Activated CD4-positive, alpha-beta T cell treated with anti-CD3 and anti-CD28 coated beads, Interleukin-2, amount 10 ng/mL, durations not matched to agents 7 days and 5 days (primary cell): ENCODE measurements around the gene ZNF860. TPM values are rescaled to one million over a fixed set of nuclear protein-coding genes. Genes with fewer than 3 reads are reported as not detected.

Experiments
- CTCF ChIA-PET: fragments of 350-600 bp; sonication (Branson Sonifier 250); formaldehyde crosslinking; loops from one replicate; lab custom pipeline; 2021; ENCODE audit warnings: antibody characterized with exemption; lab: Charles Lee
- POLR2A ChIA-PET: fragments of 350-600 bp; sonication (Branson Sonifier 250); formaldehyde crosslinking; loops from one replicate; lab custom pipeline; 2021; ENCODE audit warnings: antibody characterized with exemption; lab: Charles Lee
- DNase-seq: peaks from one replicate; pipeline ENCODE4 v3.0.0-alpha.2; 2020
- H3K27ac Mint-ChIP-seq: one replicate; pipeline ENCODE4 v1.8.0; 2021; ENCODE audit warnings: mild to moderate bottlenecking, moderate library complexity, mixed read lengths
- H3K27me3 Mint-ChIP-seq: one replicate; pipeline ENCODE4 v1.8.0; 2021; ENCODE audit warnings: mixed read lengths
- H3K36me3 Mint-ChIP-seq: one replicate; pipeline ENCODE4 v1.8.0; 2021; ENCODE audit warnings: low read depth, mixed read lengths
- H3K4me1 Mint-ChIP-seq: one replicate; pipeline ENCODE4 v1.8.0; 2021; ENCODE audit warnings: mixed read lengths
- H3K4me3 Mint-ChIP-seq: one replicate; pipeline ENCODE4 v1.8.0; 2021; ENCODE audit warnings: mild to moderate bottlenecking, moderate library complexity, mixed read lengths
- H3K9me3 Mint-ChIP-seq: one replicate; pipeline ENCODE4 v1.8.0; 2021; ENCODE audit warnings: mixed read lengths
- total RNA-seq, 2 experiments: library from RNA; stranded (reverse); gene quantifications; one replicate each; pipeline ENCODE4 v1.2.3, GENCODE V29; 2021

The ZNF860 gene
- total RNA-seq: not detected

- peaks cover 15% of the 10 kb centered on the region for H3K4me1 Mint-ChIP-seq
- DNase-seq: peak; percentile 25
- ChIA-PET CTCF (no interaction called here), POLR2A (no interaction called here)
- no peaks in the 10 kb centered on the region for H3K9me3 Mint-ChIP-seq
- H3K4me3 Mint-ChIP-seq: peak within 1 kb of the TSS; percentile 77
- H3K27me3 Mint-ChIP-seq: peaks cover 49% of the 10 kb centered on the region
- H3K27ac Mint-ChIP-seq: peak within 1 kb of the TSS; percentile 9
- no peaks in the 10 kb centered on the region for H3K36me3 Mint-ChIP-seq
These were observed at the start of gene ZNF860, which contains the start of gene OSBPL10 for GRCh38 chr3:31981206-31982181. ZNF860 (plus strand) TSS chr3:31981750; CDS start chr3:31989080, 7,330 bp downstream. OSBPL10 (minus strand) TSS chr3:31981262; CDS start chr3:31981179, 83 bp downstream.

DNA sequence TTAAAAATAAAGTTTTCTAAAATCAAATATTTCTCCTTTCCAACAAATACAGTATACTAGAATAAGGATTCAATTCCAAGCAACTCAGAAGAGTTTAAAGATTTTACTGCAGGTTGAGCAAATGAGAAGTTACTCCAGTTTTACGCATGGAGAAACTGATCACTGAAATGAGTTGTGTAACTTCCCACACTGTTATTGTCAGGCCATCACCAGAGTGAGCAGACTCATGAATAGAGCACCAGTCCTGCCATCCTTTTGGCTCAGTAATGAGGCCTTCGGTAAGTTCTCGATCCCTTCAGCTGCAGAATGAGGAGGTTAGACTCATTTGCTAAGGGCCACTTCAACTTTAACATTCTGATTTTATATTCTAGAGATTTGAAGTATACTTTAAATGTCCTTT lies 48.6 kb upstream of the ZNF860 start:
- no peaks in the 10 kb centered on the region for H3K9me3 Mint-ChIP-seq
- H3K4me1 Mint-ChIP-seq: peaks cover 10% of the 10 kb centered on the region
- ChIA-PET POLR2A (no interaction called here), CTCF (no interaction called here)
- DNase-seq: no peak
- H3K36me3 Mint-ChIP-seq: no peaks in the 10 kb centered on the region
- H3K27me3 Mint-ChIP-seq: peaks cover 2% of the 10 kb centered on the region
- H3K27ac Mint-ChIP-seq: no peak overlapping the region
- no peak overlapping the region for H3K4me3 Mint-ChIP-seq

GRCh38 chr3:31934018-31934417 lies 47.5 kb upstream of the ZNF860 start:
- Mint-ChIP-seq H3K36me3 (no peaks in the 10 kb centered on the region), H3K4me3 (no peak overlapping the region), H3K4me1 (peaks cover 10% of the 10 kb centered on the region), H3K27me3 (peaks cover 2% of the 10 kb centered on the region), H3K27ac (no peak overlapping the region), H3K9me3 (no peaks in the 10 kb centered on the region)
- DNase-seq: peak; percentile 12
- CTCF ChIA-PET: interaction anchor here (0.9 to 1.4 kb wide), 2 partner anchors 11 to 17 kb away, joined by 3 to 4 read pairs; no protein-coding TSS in a partner anchor
- POLR2A ChIA-PET: no interaction called here

DNA sequence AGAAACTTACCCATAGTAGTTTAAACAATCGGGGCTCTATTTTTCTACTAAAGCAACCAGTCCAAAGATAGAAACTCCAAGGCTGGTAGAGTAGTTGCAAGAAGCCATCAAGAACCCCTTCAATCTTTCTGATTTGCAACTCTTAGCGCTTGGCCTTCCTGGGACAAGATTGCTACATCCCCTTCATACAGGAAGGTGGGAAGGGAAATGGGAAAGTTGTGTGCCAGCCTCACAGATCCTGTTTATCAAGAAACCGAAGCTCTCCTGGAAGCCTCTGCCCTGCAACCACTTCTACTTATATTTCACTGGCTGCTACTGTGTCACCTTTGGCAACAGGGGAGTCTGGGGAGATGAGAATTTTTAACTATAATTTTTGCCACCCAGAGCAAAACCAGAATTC lies 46.7 kb upstream of the ZNF860 start:
- H3K36me3 Mint-ChIP-seq: no peaks in the 10 kb centered on the region
- DNase-seq: no peak
- no peak overlapping the region for H3K4me3 Mint-ChIP-seq
- POLR2A ChIA-PET: no interaction called here
- H3K4me1 Mint-ChIP-seq: peaks cover 10% of the 10 kb centered on the region
- H3K27ac Mint-ChIP-seq: no peak overlapping the region
- no peaks in the 10 kb centered on the region for H3K9me3 Mint-ChIP-seq
- peaks cover 2% of the 10 kb centered on the region for H3K27me3 Mint-ChIP-seq
- CTCF ChIA-PET: interaction anchor here (0.9 to 1.4 kb wide), 2 partner anchors 12 to 16 kb away, joined by 3 to 4 read pairs; no protein-coding TSS in a partner anchor

DNA sequence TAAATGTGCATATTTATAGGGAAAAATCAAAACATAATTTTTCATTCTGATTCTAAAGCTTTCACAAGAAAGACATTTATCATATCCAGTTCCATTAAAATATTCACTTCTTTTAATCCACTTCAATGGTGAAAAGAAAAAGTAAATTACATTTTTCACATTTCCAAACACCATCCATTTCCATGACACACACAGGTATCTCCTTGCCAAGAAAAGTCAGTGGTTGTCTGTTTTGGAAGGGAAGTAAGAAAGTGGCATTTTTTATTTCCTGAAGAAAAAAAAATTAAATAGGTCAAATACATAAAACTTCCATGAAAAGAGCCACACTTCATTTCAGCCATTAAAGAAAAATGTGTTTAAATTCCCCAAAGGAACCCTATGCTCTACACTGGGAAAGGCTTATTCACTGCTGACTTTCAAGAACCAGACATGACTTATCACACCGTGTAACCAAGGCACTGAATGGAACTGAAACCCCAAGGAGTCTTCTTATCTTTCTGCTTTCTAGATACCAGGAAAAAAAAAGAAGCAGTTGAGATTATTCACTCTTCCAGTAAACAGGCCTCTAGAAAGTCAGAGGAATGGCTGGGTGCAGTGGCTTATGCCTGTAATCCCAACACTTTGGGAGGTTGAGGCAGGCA lies 45.0 kb upstream of the ZNF860 start:
- Mint-ChIP-seq H3K9me3 (no peaks in the 10 kb centered on the region), H3K4me1 (peaks cover 10% of the 10 kb centered on the region), H3K36me3 (no peaks in the 10 kb centered on the region), H3K27ac (no peak overlapping the region), H3K27me3 (peaks cover 2% of the 10 kb centered on the region), H3K4me3 (no peak overlapping the region)
- no peak for DNase-seq
- ChIA-PET CTCF (no interaction called here), POLR2A (no interaction called here)

DNA sequence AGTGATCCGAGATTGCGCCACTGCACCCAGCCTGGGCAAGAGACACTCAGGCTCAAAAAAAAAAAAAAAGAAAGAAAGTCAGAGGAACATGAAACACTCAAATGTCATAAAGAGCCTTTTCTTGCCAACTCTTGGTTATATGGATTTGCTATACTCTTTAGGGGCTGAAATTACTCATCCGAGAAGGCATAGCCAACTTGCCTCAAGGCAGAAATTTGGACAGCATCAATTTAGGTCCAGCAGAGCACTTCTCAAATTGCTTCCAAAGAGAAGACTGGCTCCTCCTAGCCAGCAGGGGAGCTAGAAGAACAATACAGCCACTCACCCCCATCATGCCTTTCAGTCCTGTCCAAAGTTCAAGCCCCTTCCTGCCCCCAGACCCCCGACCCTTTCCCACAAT lies 44.3 kb upstream of the ZNF860 start:
- H3K9me3 Mint-ChIP-seq: no peaks in the 10 kb centered on the region
- ChIA-PET POLR2A (no interaction called here), CTCF (no interaction called here)
- no peak overlapping the region for H3K4me3 Mint-ChIP-seq
- peaks cover 2% of the 10 kb centered on the region for H3K27me3 Mint-ChIP-seq
- H3K27ac Mint-ChIP-seq: no peak overlapping the region
- DNase-seq: no peak
- H3K4me1 Mint-ChIP-seq: peaks cover 10% of the 10 kb centered on the region
- H3K36me3 Mint-ChIP-seq: no peaks in the 10 kb centered on the region

- no peak for DNase-seq
- no peak overlapping the region for H3K27ac Mint-ChIP-seq
These were observed 39.1 kb upstream of the ZNF860 start for GRCh38 chr3:31942446-31942845.

GRCh38 chr3:31943041-31943440 lies 38.5 kb upstream of the ZNF860 start:
- Mint-ChIP-seq H3K36me3 (no peaks in the 10 kb centered on the region), H3K4me1 (no peaks in the 10 kb centered on the region), H3K4me3 (no peak overlapping the region), H3K27me3 (no peaks in the 10 kb centered on the region), H3K27ac (no peak overlapping the region), H3K9me3 (peaks cover 2% of the 10 kb centered on the region)
- DNase-seq: no peak
- ChIA-PET CTCF (no interaction called here), POLR2A (no interaction called here)

More at GRCh38 chr3:31942446-31942845, 39.1 kb upstream of the ZNF860 start:
- no peaks in the 10 kb centered on the region for H3K4me1 Mint-ChIP-seq
- CTCF ChIA-PET: no interaction called here
- H3K36me3 Mint-ChIP-seq: no peaks in the 10 kb centered on the region
- POLR2A ChIA-PET: no interaction called here
- H3K27me3 Mint-ChIP-seq: no peaks in the 10 kb centered on the region
- H3K9me3 Mint-ChIP-seq: peaks cover 2% of the 10 kb centered on the region
- no peak overlapping the region for H3K4me3 Mint-ChIP-seq

- Mint-ChIP-seq H3K36me3 (peaks cover 2% of the 10 kb centered on the region), H3K9me3 (peaks cover 2% of the 10 kb centered on the region), H3K4me3 (no peak overlapping the region), H3K4me1 (no peaks in the 10 kb centered on the region), H3K27me3 (peaks cover 6% of the 10 kb centered on the region), H3K27ac (no peak overlapping the region)
- ChIA-PET CTCF (no interaction called here), POLR2A (no interaction called here)
- no peak for DNase-seq
These were observed 35.9 kb upstream of the ZNF860 start for GRCh38 chr3:31945738-31946052.

DNA sequence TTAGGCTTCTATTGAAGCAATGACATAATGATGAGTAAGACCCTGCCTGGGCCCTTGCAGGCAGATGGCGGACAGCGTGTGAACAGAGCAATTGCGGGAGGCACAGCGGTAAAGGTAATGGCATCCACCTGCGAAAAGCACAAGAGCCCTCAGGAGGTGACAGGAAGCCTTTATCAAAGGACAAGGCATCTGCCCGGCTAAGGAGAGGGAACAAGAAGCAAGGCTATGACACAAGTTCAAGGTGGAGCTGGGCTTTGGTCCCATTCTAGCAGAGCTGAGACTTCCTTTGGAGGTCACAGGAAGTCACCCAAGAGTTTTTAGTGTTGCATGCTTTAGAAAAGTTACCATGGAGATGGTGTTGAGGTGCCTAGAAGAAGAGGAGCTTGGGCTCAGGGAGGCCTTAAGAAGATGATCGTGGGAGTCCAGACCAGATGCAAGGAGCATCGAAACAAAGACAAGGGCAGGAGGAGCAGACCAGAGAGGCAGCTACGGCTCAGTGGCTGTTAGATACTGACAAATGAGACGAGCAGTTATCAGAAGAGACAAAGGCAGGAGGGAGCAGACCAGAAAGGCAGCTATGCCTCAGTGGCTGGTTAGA lies 35.0 kb upstream of the ZNF860 start:
- Mint-ChIP-seq H3K36me3 (peaks cover 2% of the 10 kb centered on the region), H3K27ac (no peak overlapping the region), H3K27me3 (peaks cover 9% of the 10 kb centered on the region), H3K4me3 (no peak overlapping the region), H3K9me3 (peaks cover 2% of the 10 kb centered on the region), H3K4me1 (no peaks in the 10 kb centered on the region)
- no peak for DNase-seq
- ChIA-PET CTCF (no interaction called here), POLR2A (no interaction called here)

GRCh38 chr3:31947162-31947561 lies 34.4 kb upstream of the ZNF860 start:
- CTCF ChIA-PET: no interaction called here

DNA sequence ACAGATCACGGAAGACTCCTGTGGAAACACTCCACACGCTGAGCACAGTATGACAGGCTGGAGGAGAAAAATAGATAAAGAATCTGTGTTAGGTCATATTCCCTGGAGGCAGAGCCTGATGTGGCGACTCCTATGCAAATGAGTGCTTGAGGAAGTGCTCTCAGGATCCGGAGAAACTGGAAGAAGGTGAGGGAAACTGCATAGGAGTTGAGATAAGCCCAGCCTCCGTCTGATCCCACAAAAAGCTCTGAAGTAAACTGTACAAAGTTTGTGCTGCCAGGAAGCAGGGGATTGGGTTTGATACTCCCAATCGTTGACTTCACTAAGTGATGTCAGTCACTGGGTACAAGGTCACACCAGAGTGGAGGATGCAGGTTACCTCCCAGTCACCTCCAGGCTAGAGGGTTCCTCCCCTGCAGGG lies 33.9 kb upstream of the ZNF860 start:
- CTCF ChIA-PET: no interaction called here
- Mint-ChIP-seq H3K27ac (no peak overlapping the region), H3K27me3 (peaks cover 13% of the 10 kb centered on the region), H3K36me3 (peaks cover 2% of the 10 kb centered on the region), H3K4me1 (peaks cover 4% of the 10 kb centered on the region), H3K9me3 (peaks cover 2% of the 10 kb centered on the region), H3K4me3 (no peak overlapping the region)
- POLR2A ChIA-PET: no interaction called here
- no peak for DNase-seq

More at GRCh38 chr3:31947162-31947561, 34.4 kb upstream of the ZNF860 start:
- Mint-ChIP-seq H3K36me3 (peaks cover 2% of the 10 kb centered on the region), H3K27ac (no peak overlapping the region), H3K27me3 (peaks cover 11% of the 10 kb centered on the region), H3K4me1 (peaks cover 2% of the 10 kb centered on the region), H3K4me3 (no peak overlapping the region), H3K9me3 (peaks cover 2% of the 10 kb centered on the region)
- POLR2A ChIA-PET: no interaction called here
- no peak for DNase-seq

DNA sequence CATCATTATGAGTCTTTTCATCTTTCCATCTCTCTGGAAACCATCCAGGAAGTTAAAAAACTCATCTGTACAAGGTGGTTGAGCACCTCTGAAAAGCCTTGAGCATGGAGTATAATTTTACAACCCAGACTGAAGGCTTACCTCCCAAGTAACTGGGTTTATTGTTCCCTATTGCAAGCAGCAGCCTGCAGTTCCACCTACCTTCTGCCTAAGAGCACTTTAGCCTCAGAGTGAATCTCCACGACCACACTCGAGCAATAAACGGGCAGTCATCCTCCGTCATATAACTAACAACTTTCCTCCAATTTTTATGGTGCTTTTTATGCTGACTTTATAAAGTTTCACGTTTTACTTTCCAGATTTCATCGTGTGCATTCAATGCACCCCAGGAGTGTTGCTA lies 33.3 kb upstream of the ZNF860 start:
- no peak for DNase-seq
- H3K4me3 Mint-ChIP-seq: no peak overlapping the region
- H3K36me3 Mint-ChIP-seq: peaks cover 2% of the 10 kb centered on the region
- ChIA-PET POLR2A (interaction anchor here (0.7 kb wide), 1 partner anchor 25 kb away, joined by 3 read pairs; no protein-coding TSS in a partner anchor), CTCF (no interaction called here)
- no peak overlapping the region for H3K27ac Mint-ChIP-seq
- H3K27me3 Mint-ChIP-seq: peaks cover 13% of the 10 kb centered on the region
- no peaks in the 10 kb centered on the region for H3K9me3 Mint-ChIP-seq
- H3K4me1 Mint-ChIP-seq: peaks cover 4% of the 10 kb centered on the region
